T-helper 22 cell (primary cell): ENCODE measurements around the gene CYP2R1.
"Not testable (repeated sequence)": the region's sequence is repeated elsewhere in the genome, so short reads cannot be mapped to it uniquely, and the experiment has no call there.

Source experiments
- DNase-seq: peaks from one replicate; pipeline ENCODE4 v3.0.0-alpha.2; 2020; ENCODE audit warnings: low read depth

Gene CYP2R1

GRCh38 chr11:14892577-14892976, 546 bp upstream of the CYP2R1 start:
- DNase-seq = no peak

- DNase-seq = peak; percentile 74
These were observed 642 bp downstream of the CYP2R1 start for GRCh38 chr11:14891143-14892035.

DNA sequence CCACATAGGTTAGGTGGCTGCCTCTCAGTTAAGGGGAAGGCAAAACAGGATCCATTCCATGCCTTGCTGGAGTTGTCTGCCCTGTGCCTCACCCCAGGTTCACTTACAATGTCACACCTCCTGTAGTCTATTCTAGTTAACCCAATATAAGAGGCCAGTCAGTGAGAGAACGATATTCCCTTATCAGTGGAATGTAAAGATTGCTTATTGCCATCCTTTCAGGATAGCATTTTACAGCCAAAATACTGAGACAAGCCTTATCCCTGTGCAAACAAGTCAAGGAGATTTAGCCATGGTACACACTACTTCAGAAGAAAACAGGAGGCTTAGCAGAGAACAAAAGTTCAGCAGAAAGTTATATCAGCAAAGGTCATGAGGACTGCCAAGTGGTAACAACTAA, 5.5 kb downstream of the CYP2R1 start:
- DNase-seq = no peak

GRCh38 chr11:14884667-14885273, 7.3 kb downstream of the CYP2R1 start:
- no peak for DNase-seq

- DNase-seq = not testable (repeated sequence)
These were observed 8.3 kb downstream of the CYP2R1 start for GRCh38 chr11:14883683-14884082.

GRCh38 chr11:14882196-14882595, 9.8 kb downstream of the CYP2R1 start:
- no peak for DNase-seq

GRCh38 chr11:14881576-14882193, 10.3 kb downstream of the CYP2R1 start:
- no peak for DNase-seq

GRCh38 chr11:14875163-14875562, 16.9 kb downstream of the CYP2R1 start:
- no peak for DNase-seq

DNA sequence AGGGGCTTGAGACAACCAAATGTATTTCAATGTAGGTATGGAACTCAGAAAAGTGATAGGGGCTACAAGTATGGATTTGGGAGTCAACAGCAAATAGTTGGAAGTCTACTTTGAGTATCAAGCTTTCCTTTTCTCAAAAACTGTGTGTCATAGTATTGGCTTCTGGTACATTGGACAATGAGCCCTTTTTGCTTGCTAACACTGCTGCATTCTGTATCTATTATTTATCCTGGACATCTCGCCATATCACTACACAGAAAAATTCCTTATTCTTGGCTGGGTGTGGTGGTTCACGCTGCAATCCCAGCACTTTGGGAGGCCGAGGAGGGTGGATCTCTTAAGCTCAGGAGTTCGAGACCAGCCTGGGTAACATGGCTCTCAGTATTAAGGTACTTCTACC, 18.4 kb downstream of the CYP2R1 start:
- DNase-seq = no peak

DNA sequence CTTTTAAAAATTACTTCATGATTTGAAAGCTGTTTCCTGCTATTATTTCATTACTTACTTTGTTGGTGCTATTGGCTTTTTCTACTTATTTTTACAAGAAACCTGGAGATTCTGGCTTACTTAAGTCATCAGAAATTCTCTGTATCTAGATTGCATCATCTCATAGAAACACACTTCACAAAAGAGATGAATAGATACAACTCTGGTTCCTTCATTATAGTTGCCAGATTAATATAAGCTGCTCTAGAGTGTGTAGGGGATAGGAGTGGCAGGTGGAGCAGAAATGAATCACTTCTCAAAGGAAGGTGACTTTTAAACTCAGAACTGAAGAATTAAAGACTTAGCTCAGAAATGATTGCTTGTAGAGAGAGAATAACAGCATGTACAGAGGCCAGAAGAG, 20.0 kb downstream of the CYP2R1 start:
- DNase-seq = no peak

- DNase-seq = not testable (repeated sequence)
These were observed 28.3 kb downstream of the CYP2R1 start for GRCh38 chr11:14863775-14864174.

DNA sequence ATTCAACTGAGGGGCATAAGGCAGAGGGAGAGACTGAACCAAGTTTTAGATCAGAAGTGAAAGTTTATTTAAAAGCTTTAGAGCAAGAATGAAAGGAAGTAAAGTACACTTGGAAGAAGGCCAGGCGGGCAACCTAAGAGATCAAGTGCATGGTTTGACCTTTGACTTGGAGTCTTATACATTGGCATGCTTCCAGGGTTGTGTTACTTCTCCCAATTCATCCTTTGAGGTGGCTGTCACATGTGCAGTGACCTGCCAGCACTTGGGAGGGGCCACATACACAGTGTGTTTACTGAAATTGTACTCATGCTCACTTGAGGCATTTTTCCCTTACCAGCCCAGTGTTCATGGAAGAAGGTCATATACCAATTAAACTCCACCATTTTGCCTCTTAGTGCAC, 30.4 kb downstream of the CYP2R1 start:
- no peak for DNase-seq

DNA sequence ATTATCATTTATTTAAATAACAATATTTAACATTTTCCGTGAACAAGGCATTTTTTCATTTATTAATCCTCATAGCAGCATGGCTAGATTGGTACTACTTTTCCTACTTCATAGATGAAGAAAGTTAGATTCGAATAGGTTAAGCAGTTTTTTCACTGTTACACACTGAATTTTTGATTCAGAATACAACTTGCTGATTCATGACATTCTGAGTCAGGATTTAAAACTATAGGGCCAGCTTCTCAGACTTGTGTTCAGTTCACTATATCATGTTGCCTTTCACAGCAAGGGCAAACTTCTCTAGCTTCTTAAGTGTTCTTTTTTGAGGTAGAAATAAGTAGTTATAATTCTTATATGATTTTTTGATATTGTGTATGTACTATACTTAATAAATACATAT, 31.5 kb downstream of the CYP2R1 start:
- no peak for DNase-seq

- no peak for DNase-seq
These were observed 33.6 kb downstream of the CYP2R1 start for GRCh38 chr11:14858404-14858803.

GRCh38 chr11:14857621-14858020, 34.4 kb downstream of the CYP2R1 start:
- DNase-seq = no peak

DNA sequence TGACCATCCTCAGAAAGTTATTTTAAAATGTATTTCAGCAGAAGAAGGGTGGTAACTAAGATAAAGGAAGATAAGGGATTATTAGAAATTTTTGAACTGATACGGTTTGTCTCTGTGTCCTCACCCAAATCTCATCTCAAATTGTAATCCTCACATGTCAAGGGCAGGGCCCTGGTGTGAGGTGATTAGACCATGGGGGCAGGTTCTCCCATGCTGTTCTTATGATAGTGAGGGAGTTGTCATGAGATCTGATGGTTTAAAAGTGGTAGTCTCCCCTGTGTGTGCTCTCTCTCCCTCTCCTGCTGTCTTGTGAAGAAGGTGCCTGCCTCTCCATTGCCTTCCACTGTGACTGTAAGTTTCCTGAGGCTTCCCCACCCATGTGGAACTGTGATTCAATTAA, 36.1 kb downstream of the CYP2R1 start:
- DNase-seq = no peak

GRCh38 chr11:14854057-14854456, 38.0 kb downstream of the CYP2R1 start:
- no peak for DNase-seq

DNA sequence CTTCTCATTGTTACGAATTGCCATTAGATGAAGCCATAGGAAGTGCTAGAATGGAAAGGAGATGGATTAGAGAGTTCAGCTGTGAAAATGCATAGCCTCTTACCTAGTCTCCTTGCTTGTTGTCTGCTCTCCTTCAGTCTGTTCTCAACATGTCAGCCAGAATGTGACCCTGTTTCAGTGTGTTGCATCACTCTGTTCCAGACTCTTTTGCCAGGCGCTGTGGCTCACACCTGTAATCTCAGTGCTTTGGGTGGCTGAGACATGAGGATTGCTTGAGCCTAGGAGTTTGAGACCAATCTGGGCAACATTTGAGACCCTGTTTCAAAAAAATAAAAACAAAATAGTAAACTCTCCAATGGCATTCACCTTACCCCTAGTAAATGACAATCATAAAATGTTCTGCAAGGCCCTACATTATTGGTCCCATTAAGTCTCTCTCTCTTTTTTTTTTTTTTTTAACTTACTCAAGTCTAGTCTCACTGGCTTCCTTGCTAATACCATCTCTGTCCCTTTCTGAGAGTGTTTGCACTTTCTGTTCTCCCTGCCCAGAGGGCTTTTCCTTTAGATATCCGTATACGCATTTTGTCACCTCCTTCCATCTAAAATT, 39.4 kb downstream of the CYP2R1 start:
- DNase-seq = no peak

GRCh38 chr11:14842002-14842401, 50.0 kb downstream of the CYP2R1 start:
- DNase-seq = no peak

GRCh38 chr11:14835496-14836492, 56.2 kb downstream of the CYP2R1 start:
- no peak for DNase-seq
